ENCODE measurements around the gene TBKBP1. TPM values are rescaled to one million over a fixed set of nuclear protein-coding genes. Genes with fewer than 3 reads are reported as not detected.

Gene TBKBP1
- total and polyA plus RNA-seq, 8 donors: 2.9 to 14.3 (median 6.3) TPM

GRCh38 chr17:47741109-47741792 is 47.3 kb downstream of the TBKBP1 start:
- TF ChIP-seq POLR2A (IDR thresholded peaks at IDR 0.05): no peak
- no peak for TF ChIP-seq POLR2AphosphoS5 (IDR thresholded peaks at IDR 0.05)
- TF ChIP-seq EP300 (IDR thresholded peaks at IDR 0.05): no peak
- TF ChIP-seq, protein P1, sequence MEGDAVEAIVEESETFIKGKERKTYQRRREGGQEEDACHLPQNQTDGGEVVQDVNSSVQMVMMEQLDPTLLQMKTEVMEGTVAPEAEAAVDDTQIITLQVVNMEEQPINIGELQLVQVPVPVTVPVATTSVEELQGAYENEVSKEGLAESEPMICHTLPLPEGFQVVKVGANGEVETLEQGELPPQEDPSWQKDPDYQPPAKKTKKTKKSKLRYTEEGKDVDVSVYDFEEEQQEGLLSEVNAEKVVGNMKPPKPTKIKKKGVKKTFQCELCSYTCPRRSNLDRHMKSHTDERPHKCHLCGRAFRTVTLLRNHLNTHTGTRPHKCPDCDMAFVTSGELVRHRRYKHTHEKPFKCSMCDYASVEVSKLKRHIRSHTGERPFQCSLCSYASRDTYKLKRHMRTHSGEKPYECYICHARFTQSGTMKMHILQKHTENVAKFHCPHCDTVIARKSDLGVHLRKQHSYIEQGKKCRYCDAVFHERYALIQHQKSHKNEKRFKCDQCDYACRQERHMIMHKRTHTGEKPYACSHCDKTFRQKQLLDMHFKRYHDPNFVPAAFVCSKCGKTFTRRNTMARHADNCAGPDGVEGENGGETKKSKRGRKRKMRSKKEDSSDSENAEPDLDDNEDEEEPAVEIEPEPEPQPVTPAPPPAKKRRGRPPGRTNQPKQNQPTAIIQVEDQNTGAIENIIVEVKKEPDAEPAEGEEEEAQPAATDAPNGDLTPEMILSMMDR (IDR thresholded peaks at IDR 0.05): no peak
- peak in 1 of 2 donors; percentile 23 for DNase-seq
- intact Hi-C loops (cut with DNase I; ENCODE audit: low total_unique reads): no loop called here
- peaks cover 0 to 73% (median 16%) of the 10 kb centered on the region in 3 donors for H3K27me3 ChIP-seq
- no peak overlapping the region for H3K4me3 ChIP-seq
- 67 to 82% (median 79%) methylated on average over 11 of the region's 11 CpGs for WGBS, 5 donors
- H3K4me1 ChIP-seq: peaks cover 0 to 6% (median 0%) of the 10 kb centered on the region in 4 donors
- no peak overlapping the region for H3K27ac ChIP-seq
- H3K9me3 ChIP-seq: no peaks in the 10 kb centered on the region
- H3K36me3 ChIP-seq: no peaks in the 10 kb centered on the region

GRCh38 chr17:47741793-47742145 is 47.8 kb downstream of the TBKBP1 start:
- Histone ChIP-seq H3K27me3 (peaks cover 0 to 76% (median 17%) of the 10 kb centered on the region in 3 donors), H3K27ac (no peak overlapping the region), H3K4me3 (no peak overlapping the region), H3K9me3 (no peaks in the 10 kb centered on the region), H3K4me1 (peaks cover 0 to 6% (median 0%) of the 10 kb centered on the region in 4 donors), H3K36me3 (no peaks in the 10 kb centered on the region)
- DNase-seq: no peak
- TF ChIP-seq POLR2A (IDR thresholded peaks at IDR 0.05) (no peak), EP300 (IDR thresholded peaks at IDR 0.05) (no peak), POLR2AphosphoS5 (IDR thresholded peaks at IDR 0.05) (no peak)
- TF ChIP-seq, protein P1 (IDR thresholded peaks at IDR 0.05): no peak
- intact Hi-C loops (cut with DNase I; ENCODE audit: low total_unique reads): no loop called here
- WGBS, 5 donors: 72 to 79% (median 78%) methylated on average over 9 of the region's 9 CpGs

- Histone ChIP-seq H3K27ac (no peak overlapping the region), H3K4me1 (peaks cover 0 to 6% (median 0%) of the 10 kb centered on the region in 4 donors), H3K36me3 (no peaks in the 10 kb centered on the region), H3K9me3 (no peaks in the 10 kb centered on the region), H3K27me3 (peaks cover 0 to 79% (median 17%) of the 10 kb centered on the region in 3 donors), H3K4me3 (no peak overlapping the region)
- DNase-seq: peak in 1 of 2 donors; percentile 65
- 33 to 41% (median 35%) methylated on average over 22 to 26 of the region's 26 CpGs for WGBS, 5 donors
- intact Hi-C loops (cut with DNase I; ENCODE audit: low total_unique reads): no loop called here
- no peak for TF ChIP-seq EP300 (IDR thresholded peaks at IDR 0.05)
- TF ChIP-seq, protein P1 (IDR thresholded peaks at IDR 0.05): peak in 1 of 7 experiments; percentile 21
Measured at GRCh38 chr17:47742319-47743181, 48.6 kb downstream of the TBKBP1 start.

DNA sequence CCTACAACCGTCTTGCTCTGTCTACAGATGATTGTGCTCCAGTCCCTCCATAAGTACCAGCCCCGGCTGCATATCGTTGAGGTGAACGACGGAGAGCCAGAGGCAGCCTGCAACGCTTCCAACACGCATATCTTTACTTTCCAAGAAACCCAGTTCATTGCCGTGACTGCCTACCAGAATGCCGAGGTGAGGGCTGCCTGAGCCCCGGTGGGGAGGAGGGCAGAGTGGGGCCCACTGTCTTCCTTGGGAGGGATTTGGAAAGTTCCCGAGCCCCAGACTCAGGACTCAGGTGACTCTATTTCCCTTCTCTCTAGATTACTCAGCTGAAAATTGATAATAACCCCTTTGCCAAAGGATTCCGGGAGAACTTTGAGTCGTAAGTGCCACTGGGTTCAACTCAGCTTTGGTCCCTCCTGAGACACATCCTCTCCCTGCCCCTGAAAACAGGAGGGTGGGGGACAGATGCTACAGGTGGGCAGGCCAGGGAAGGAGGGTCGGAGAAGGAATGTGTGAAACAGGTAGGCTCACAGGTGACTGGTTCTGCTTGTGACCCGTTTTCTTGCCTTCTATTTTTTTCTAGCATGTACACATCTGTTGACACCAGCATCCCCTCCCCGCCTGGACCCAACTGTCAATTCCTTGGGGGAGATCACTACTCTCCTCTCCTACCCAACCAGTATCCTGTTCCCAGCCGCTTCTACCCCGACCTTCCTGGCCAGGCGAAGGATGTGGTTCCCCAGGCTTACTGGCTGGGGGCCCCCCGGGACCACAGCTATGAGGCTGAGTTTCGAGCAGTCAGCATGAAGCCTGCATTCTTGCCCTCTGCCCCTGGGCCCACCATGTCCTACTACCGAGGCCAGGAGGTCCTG is 50.4 kb downstream of the TBKBP1 start:
- intact Hi-C loops (cut with DNase I; ENCODE audit: low total_unique reads): no loop called here
- H3K4me1 ChIP-seq: peaks cover 0 to 6% (median 0%) of the 10 kb centered on the region in 4 donors

More for the DNA sequence above, 50.4 kb downstream of the TBKBP1 start:
- no peak for DNase-seq
- 65 to 75% (median 67%) methylated on average over 18 to 22 of the region's 22 CpGs for WGBS, 5 donors
- Histone ChIP-seq H3K27ac (no peak overlapping the region), H3K36me3 (no peaks in the 10 kb centered on the region), H3K9me3 (no peaks in the 10 kb centered on the region), H3K4me3 (no peak overlapping the region), H3K27me3 (peaks cover 0 to 73% (median 17%) of the 10 kb centered on the region in 3 donors)
- TF ChIP-seq EP300 (IDR thresholded peaks at IDR 0.05): no peak
